HG03469 (cell line): Measurements from ENCODE around the gene STX5.
"Not testable (repeated sequence)": the region's sequence is repeated elsewhere in the genome, so short reads cannot be mapped to it uniquely, and the experiment has no call there.

Source experiments
- ATAC-seq: cut with Tn5 transposase; IDR thresholded peaks from one replicate; pipeline ENCODE4 v1.9.1; 2021; ENCODE audit warnings: mild to moderate bottlenecking, moderate library complexity, moderate number of reproducible peaks; ENCODE audit not compliant: unreplicated experiment

STX5 gene

DNA sequence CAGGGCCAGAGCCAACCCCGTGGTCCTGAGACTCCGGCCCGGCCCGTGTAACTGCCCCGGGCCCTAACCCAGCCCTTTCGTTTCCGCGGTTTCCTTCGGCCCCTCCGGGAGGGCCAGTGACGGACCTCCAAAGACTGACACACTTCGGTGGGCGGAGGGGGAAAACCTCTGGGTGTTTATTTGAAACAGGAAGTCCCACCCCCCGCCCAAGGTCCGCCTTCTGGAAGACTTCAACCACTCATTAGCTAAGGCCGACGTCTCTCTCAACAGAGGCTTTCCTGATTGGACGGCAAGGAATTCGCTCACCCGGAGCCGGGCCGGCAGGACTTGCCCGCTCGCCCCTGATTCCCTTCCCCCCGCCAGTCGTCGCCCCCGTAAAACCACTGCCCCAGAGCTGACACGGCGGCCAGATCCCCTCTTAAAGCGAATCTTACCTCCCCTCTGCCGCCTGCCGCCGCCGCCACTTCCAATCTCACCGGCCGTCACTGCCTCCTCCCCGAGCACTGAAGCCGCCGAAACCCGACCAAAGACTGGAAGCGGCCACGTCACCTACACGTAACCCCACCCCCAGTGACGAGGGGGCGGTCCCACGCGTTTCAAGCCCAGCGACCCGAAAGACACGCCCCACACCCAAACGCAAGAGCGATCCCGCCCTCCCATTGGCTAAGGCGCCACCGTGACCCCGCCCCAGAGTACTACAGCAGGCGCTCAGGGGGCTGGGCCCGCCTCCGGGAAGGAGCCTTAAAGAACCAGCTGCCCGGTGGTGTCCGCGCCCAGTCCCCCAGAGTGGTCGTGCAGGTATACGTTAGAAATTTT lies at the start of gene STX5:
STX5 (minus strand) TSS at position 532 of the 816 bp plus-strand sequence. CDS start 808 bp downstream, outside the sequence.
- peak; percentile 48 for ATAC-seq

DNA sequence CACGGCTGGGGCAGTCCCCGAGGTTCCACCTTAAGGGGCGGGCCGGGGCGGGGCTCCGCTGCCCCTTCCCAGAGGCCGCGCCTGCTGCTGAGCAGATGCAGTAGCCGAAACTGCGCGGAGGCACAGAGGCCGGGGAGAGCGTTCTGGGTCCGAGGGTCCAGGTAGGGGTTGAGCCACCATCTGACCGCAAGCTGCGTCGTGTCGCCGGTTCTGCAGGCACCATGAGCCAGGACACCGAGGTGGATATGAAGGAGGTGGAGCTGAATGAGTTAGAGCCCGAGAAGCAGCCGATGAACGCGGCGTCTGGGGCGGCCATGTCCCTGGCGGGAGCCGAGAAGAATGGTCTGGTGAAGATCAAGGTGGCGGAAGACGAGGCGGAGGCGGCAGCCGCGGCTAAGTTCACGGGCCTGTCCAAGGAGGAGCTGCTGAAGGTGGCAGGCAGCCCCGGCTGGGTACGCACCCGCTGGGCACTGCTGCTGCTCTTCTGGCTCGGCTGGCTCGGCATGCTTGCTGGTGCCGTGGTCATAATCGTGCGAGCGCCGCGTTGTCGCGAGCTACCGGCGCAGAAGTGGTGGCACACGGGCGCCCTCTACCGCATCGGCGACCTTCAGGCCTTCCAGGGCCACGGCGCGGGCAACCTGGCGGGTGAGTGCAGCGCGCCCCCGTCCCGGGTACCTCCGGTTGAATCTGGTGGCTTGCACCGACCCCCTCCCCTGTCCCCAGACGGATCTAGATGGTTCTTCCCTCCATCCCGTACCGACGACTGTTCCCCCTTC lies 49.1 kb upstream of the STX5 start, which contains the start of gene SLC3A2:
SLC3A2 (plus strand) TSS at position 94 of the 776 bp plus-strand sequence; CDS start at position 222, 128 bp downstream.
- ATAC-seq, result peak; percentile 38

GRCh38 chr11:62880231-62880802 lies 48.5 kb upstream of the STX5 start:
- no peak for ATAC-seq

- ATAC-seq, result no peak
Observed at GRCh38 chr11:62879235-62879978, 47.6 kb upstream of the STX5 start.

DNA sequence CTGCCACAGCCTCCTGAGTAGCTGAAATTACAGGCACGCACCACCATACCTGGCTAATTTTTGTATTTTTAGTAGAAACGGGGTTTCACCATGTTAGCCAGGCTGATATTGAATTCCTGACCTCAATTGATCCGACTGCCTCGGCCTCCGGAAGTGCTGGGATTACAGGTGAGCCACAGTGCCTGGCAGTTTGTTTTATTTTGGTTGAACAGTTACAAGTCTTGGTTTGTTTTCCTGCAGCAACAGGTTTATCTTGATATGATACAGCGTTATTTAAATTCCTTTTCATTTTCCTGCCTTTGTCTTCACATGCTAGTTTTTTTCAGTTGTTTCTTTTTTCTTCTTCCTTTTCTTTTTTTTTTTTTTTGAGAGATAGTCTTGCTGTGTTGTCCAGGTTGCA lies 44.9 kb upstream of the STX5 start:
- ATAC-seq, result no peak

DNA sequence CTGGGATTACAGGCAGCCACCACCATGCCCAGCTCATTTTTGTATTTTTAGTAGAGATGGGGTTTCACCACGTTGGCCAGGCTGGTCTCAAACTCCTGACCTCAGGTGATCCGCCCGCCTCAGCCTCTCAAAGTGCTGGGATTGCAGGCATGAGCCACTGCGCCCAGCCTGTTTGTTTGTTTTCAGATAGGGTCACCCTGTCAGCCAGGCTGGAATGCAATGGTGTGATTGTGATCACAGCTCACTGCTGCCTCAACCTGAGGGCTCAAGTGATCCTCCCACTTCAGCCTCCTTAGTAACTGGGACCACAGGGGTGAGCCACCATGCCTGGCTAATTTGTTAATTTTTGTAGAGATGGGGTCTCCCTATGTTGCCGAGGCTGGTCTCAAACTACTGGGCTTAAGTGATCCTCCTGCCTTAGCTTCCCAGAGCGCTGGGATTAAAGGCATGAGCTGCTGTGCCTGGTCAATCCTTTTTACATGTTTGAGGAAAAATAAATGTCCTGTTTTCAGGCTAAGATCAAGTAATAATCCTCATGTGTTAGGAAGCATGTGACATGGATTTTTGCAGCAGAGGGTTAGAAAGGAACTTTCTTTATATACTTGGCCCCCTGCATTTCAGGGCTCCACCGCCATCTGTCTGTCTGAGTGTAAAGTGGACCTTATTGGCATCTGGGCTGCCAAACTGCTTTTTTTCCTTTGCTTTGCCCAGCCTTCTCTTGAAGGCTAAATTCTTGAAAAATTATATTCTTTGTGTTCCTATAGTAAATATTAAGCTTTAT lies 44.0 kb upstream of the STX5 start:
- ATAC-seq, result no peak

DNA sequence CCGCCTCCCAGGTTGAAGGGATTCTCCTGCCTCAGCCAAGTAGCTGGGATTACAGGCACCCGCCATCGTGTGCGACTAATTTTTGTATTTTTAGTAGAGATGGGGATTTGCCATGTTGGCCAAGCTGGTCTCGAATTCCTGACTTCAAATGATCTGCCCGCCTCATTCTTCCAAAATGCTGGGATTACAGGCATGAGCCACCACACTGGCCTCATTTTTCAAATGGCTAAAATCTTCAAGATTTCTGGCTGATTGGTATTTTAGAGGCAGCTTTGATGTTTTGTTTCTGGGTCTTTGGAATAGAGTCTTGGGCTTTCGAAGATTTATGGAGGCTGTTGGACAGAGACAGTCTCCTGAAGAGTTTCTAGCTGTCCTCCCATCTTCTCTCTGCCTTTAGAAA lies 43.0 kb upstream of the STX5 start:
- ATAC-seq, result no peak

DNA sequence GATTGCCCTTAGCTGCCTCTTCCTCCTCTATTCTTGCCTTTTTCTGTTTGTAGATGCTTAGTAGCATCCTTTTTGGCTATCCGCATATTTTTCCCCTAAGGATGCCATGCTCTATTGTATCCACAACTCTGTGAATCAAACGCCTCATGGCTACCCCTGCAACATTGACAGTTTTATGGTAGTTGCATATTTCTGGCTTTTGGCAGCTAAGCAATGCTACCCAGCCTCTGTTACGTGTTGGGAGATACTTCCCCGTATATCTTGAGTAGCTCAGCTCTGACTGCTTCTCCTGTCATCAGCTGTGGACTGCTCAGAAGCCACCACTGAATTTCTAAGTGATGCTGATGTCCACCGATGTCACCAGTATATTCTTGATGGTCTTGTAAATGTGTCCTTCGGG lies 33.8 kb upstream of the STX5 start:
- no peak for ATAC-seq

- ATAC-seq, result no peak
Observed at GRCh38 chr11:62863687-62864335, 32.0 kb upstream of the STX5 start.

- ATAC-seq, result not testable (repeated sequence)
Observed at GRCh38 chr11:62861564-62862192, 29.8 kb upstream of the STX5 start.

- ATAC-seq, result no peak
Observed at GRCh38 chr11:62860835-62861563, 29.1 kb upstream of the STX5 start.

DNA sequence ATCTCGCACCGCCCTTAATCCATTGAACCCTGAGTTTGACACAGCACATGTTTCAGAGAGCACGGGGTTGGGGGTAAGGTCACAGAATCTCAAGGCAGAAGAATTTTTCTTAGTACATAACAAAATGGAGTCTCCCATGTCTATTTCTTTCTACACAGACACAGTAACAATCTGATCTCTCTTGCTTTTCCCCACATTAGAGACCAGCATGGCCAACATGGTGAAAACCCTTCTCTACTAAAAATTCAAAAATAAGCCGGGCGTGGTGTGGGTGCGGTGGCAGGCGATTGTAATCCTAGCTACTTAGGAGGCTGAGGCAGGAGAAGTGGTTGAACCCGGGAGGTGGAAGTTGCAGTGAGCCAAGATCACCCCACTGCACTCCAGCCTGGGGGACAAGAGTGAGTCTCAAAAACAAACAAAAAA lies 27.4 kb upstream of the STX5 start:
- ATAC-seq, result not testable (repeated sequence)

- no peak for ATAC-seq
Observed at GRCh38 chr11:62858201-62858600, 26.4 kb upstream of the STX5 start.

DNA sequence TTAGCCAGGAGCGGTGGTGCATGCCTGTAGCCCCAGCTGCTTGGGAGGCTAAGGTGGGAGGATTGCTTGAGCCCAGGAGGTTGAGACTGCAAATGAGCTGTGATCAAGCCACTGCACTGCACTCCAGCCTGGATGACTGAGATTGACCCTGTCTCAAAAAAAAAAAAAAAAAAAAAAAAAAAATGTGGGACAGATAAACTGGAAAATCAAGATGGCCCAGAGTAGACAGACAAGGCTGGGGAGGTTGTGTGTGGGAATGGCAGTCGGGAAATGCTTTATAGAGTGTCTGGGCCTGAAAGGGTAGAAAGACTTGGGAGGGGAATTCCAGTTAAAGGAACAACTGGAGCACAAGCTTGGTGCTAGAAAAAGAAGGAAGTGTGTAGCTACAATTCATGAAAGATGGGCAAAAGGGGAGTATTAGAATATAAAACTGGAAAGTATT lies 25.7 kb upstream of the STX5 start:
- no peak for ATAC-seq

DNA sequence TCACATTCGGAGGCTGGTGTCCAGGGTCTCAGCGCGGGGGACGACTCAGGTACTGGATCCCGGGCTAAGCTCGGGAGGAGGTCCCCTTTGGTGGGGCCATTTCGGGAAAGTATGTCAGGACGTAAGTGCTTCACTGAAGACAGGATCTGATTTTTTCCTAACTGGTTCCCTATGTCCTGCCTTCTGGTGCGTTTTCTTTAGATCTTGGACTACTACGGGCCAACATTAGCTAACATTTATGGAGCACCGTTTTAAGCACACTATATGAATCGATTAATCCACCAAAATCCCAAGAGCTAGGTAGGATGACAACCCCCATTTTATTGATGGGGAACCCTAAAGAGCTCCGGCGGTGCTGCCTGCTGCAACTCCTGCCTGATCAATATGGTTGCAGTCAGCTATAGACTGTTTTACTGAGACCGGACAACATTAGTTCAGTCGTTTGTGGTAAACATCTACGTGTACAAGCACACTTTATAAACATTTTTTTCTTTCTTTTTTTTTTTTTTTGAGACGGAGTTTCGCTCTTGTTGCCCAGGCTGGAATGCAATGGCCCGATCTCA lies 24.6 kb upstream of the STX5 start:
- no peak for ATAC-seq

- ATAC-seq, result peak; percentile 69
Observed at GRCh38 chr11:62855571-62856332, 23.9 kb upstream of the STX5 start.

DNA sequence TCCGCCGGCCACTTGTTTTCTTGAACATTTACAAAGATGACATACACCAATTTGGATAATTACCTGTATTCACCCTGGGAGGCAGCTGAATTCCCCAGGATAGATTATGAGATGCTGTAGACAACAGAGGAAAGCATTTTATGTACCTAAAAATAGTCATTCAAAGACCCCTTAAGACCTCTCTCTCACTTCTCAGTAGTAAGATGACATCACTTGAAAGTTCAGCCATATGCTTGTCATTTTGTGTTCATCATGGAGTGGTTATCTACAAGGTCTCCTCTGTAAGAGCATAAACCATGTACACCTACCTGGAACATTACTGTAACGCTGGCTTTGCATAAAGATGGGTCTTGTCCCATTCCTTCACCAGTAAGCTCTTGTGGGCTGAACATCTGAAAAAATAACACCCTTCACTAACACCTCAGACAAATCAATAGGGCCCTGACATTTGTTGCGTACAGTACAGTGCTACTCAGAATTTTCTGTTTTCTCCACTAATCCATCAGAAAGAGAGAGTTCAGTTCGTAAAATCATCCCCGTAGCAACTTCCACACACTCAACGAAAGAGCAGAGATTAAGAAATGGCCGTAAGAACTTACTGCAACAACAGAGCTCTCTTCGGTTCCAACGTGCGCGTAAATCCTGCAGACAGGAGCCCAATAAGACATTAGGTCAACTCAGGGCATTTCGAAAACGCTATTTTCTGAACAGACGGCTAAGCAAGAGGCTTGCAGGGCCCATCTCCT lies 23.1 kb upstream of the STX5 start:
- no peak for ATAC-seq
